ENCODE measurements around the gene DYNC1I2. TPM values are rescaled to one million over a fixed set of nuclear protein-coding genes. Genes with fewer than 3 reads are reported as not detected.

DYNC1I2 gene
- total and polyA plus RNA-seq, 10 donors = 37.8 to 86.0 (median 67.3) TPM

GRCh38 chr2:171785450-171785849 is 98.2 kb downstream of the DYNC1I2 start:
- intact Hi-C loops (cut with DNase I; ENCODE audit: low total_unique reads) = no loop called here
- H3K4me1 ChIP-seq = no peaks in the 10 kb centered on the region
- TF ChIP-seq POLR2A (IDR thresholded peaks at IDR 0.05) (no peak), CTCF (IDR thresholded peaks at IDR 0.05 in 8 of 11, conservative IDR thresholded peaks at IDR 0.05 in 3 of 11) (no peak), POLR2AphosphoS5 (IDR thresholded peaks at IDR 0.05) (no peak)
- H3K4me3 ChIP-seq = no peak overlapping the region
- peaks cover 0 to 5% (median 0%) of the 10 kb centered on the region in 8 donors for H3K9me3 ChIP-seq
- DNase-seq = no peak
- H3K27me3 ChIP-seq (replicated peaks in 1 of 7) = no peaks in the 10 kb centered on the region
- WGBS, 5 donors = 84 to 96% (median 95%) methylated on average over 3 of the region's 3 CpGs
- H3K36me3 ChIP-seq = peaks cover 0 to 86% (median 45%) of the 10 kb centered on the region in 6 donors
- H3K27ac ChIP-seq = no peak overlapping the region

GRCh38 chr2:171787333-171788072 is 100.2 kb downstream of the DYNC1I2 start:
- H3K4me1 ChIP-seq = no peaks in the 10 kb centered on the region
- intact Hi-C loops (cut with DNase I; ENCODE audit: low total_unique reads) = no loop called here
- no peak overlapping the region for H3K27ac ChIP-seq
- peaks cover 0 to 100% (median 55%) of the 10 kb centered on the region in 6 donors for H3K36me3 ChIP-seq
- H3K27me3 ChIP-seq (replicated peaks in 1 of 7) = no peaks in the 10 kb centered on the region
- no peak for DNase-seq
- TF ChIP-seq CTCF (IDR thresholded peaks at IDR 0.05 in 8 of 11, conservative IDR thresholded peaks at IDR 0.05 in 3 of 11) (no peak), POLR2A (IDR thresholded peaks at IDR 0.05) (no peak), POLR2AphosphoS5 (IDR thresholded peaks at IDR 0.05) (no peak)
- WGBS, 5 donors = 86 to 92% (median 89%) methylated on average over 11 of the region's 11 CpGs
- H3K9me3 ChIP-seq = peaks cover 0 to 5% (median 0%) of the 10 kb centered on the region in 8 donors
- no peak overlapping the region for H3K4me3 ChIP-seq

- no peak for TF ChIP-seq CTCF (IDR thresholded peaks at IDR 0.05 in 8 of 11, conservative IDR thresholded peaks at IDR 0.05 in 3 of 11)
- no peak for TF ChIP-seq POLR2A (IDR thresholded peaks at IDR 0.05)
- TF ChIP-seq POLR2AphosphoS5 (IDR thresholded peaks at IDR 0.05) = no peak
- WGBS, 5 donors = 74 to 83% (median 77%) methylated on average over 7 of the region's 7 CpGs
- H3K4me1 ChIP-seq = no peaks in the 10 kb centered on the region
- intact Hi-C loops (cut with DNase I; ENCODE audit: low total_unique reads) = no loop called here
- no peak overlapping the region for H3K4me3 ChIP-seq
- no peaks in the 10 kb centered on the region for H3K27me3 ChIP-seq (replicated peaks in 1 of 7)
- peaks cover 0 to 100% (median 55%) of the 10 kb centered on the region in 6 donors for H3K36me3 ChIP-seq
- peak overlapping the region in 1 of 8 donors; percentile 9 for H3K27ac ChIP-seq
- peaks cover 0 to 3% (median 0%) of the 10 kb centered on the region in 8 donors for H3K9me3 ChIP-seq
- DNase-seq = no peak
Observed at GRCh38 chr2:171788316-171788993, 101.2 kb downstream of the DYNC1I2 start.

- TF ChIP-seq CTCF (IDR thresholded peaks at IDR 0.05 in 8 of 11, conservative IDR thresholded peaks at IDR 0.05 in 3 of 11) = no peak
- TF ChIP-seq POLR2AphosphoS5 (IDR thresholded peaks at IDR 0.05) = no peak
- no peak for TF ChIP-seq POLR2A (IDR thresholded peaks at IDR 0.05)
- H3K4me3 ChIP-seq = no peak overlapping the region
- intact Hi-C loops (cut with DNase I; ENCODE audit: low total_unique reads) = no loop called here
Observed at GRCh38 chr2:171789956-171790355, 102.7 kb downstream of the DYNC1I2 start.

More at GRCh38 chr2:171789956-171790355, 102.7 kb downstream of the DYNC1I2 start:
- Histone ChIP-seq H3K9me3 (no peaks in the 10 kb centered on the region), H3K27me3 (replicated peaks in 1 of 7) (no peaks in the 10 kb centered on the region), H3K4me1 (no peaks in the 10 kb centered on the region), H3K27ac (no peak overlapping the region), H3K36me3 (peaks cover 0 to 91% (median 44%) of the 10 kb centered on the region in 6 donors)
- WGBS, 5 donors = 78 to 97% (median 89%) methylated on average over 6 of the region's 6 CpGs
- no peak for DNase-seq
